NCI-H524 treated with DMSO at 0.1 percent for 48 hours (cell line): Measurements from ENCODE around the gene XAF1.
"Not testable (repeated sequence)": the region's sequence is repeated elsewhere in the genome, so short reads cannot be mapped to it uniquely, and the experiment has no call there.

Experiments used
- DNase-seq: peaks from one replicate; lab custom pipeline; 2025; lab: John Stamatoyannopoulos, UW

Gene XAF1

GRCh38 chr17:6800422-6801027 lies 44.7 kb downstream of the XAF1 start:
- no peak for DNase-seq

GRCh38 chr17:6811510-6811909 lies 55.7 kb downstream of the XAF1 start:
- no peak for DNase-seq

- DNase-seq: no peak
Observed at GRCh38 chr17:6812295-6812694, 56.4 kb downstream of the XAF1 start.

GRCh38 chr17:6815775-6816174 lies 59.9 kb downstream of the XAF1 start:
- no peak for DNase-seq

GRCh38 chr17:6816368-6816767 lies 60.5 kb downstream of the XAF1 start:
- DNase-seq: not testable (repeated sequence)

GRCh38 chr17:6818938-6819337 lies 63.1 kb downstream of the XAF1 start:
- no peak for DNase-seq

- no peak for DNase-seq
Observed at GRCh38 chr17:6823011-6823442, 67.2 kb downstream of the XAF1 start.
